Endothelial cell of umbilical vein (primary cell): ENCODE results near the gene TNN. TPM values are rescaled to one million over a fixed set of nuclear protein-coding genes. Genes with fewer than 3 reads are reported as not detected.
"Not testable (repeated sequence)": the region's sequence is repeated elsewhere in the genome, so short reads cannot be mapped to it uniquely, and the experiment has no call there.

Experiments
- BruUV-seq: library from RNA; stranded (reverse); fragments of 400-500 nt; replicated peaks from 2 replicates; lab custom pipeline; 2021; lab: Mats Ljungman, UMichigan
- CTCF ChIA-PET: fragments of 300-600, 350-600 bp; sonication (Branson Sonifier 250); formaldehyde crosslinking; loops from one replicate; lab custom pipeline; 2021; ENCODE audit warnings: antibody characterized with exemption, inconsistent platforms; lab: Charles Lee
- POLR2A ChIA-PET: fragments of 300-600, 350-600 bp; sonication (Branson Sonifier 250); formaldehyde crosslinking; loops from one replicate; lab custom pipeline; 2021; ENCODE audit warnings: antibody characterized with exemption, inconsistent platforms; lab: Charles Lee
- DNase-seq: peaks from one replicate; pipeline ENCODE4 v3.0.0-alpha.2; 2011; ENCODE audit warnings: low read depth, low spot score
- FAIRE-seq: peaks from 2 replicates; lab custom pipeline; 2011; peaks lifted over from hg19 to GRCh38; lab: Jason Lieb, UNC
- H2AFZ ChIP-seq: 2 replicates; pipeline ENCODE4 v1.6.0; 2012; ENCODE audit warnings: low read depth, low read length, control low read depth, inconsistent platforms
- H3K27ac ChIP-seq: 2 replicates; pipeline ENCODE4 v1.5.1; 2011; ENCODE audit warnings: low read depth, mild to moderate bottlenecking, control low read depth, low read length, moderate library complexity; ENCODE audit not compliant: insufficient read depth
- H3K27me3 ChIP-seq, 2 experiments: 2 replicates each; pipeline versions ENCODE4 v1.6.0 to v1.6.1; 2011; ENCODE audit warnings: low read length in 2 of 2, mixed read lengths in 1 of 2; ENCODE audit not compliant: control insufficient read depth in 2 of 2, insufficient read depth in 2 of 2
- H3K36me3 ChIP-seq, 2 experiments: 2 replicates in 1 of 2; 3 replicates in 1 of 2; pipeline ENCODE4 v1.5.1; 2011; ENCODE audit warnings: low read length in 2 of 2, mild to moderate bottlenecking in 1 of 2, moderate library complexity in 1 of 2; ENCODE audit not compliant: control insufficient read depth in 2 of 2, insufficient read depth in 2 of 2; ENCODE audit errors: extremely low read depth in 1 of 2
- H3K4me1 ChIP-seq: 3 replicates; pipeline ENCODE4 v1.5.1; 2011; ENCODE audit warnings: mild to moderate bottlenecking, low read length; ENCODE audit not compliant: control insufficient read depth, insufficient read depth; ENCODE audit errors: extremely low read depth
- H3K4me2 ChIP-seq: 2 replicates; pipeline ENCODE4 v1.6.1; 2011; ENCODE audit warnings: low read length, control low read depth, mixed read lengths; ENCODE audit not compliant: insufficient read depth
- H3K4me3 ChIP-seq, 3 experiments: fragments of 200-600 bp in 1 of 3; sonication (generic), shearing (Covaris generic) in 1 of 3; replicated peaks in 1 of 3; 2 replicates each; pipeline ENCODE4 v1.5.1; 2011 to 2016; ENCODE audit warnings: control low read depth in 3 of 3, low read length in 3 of 3, mild to moderate bottlenecking in 2 of 3, inconsistent platforms in 1 of 3, low read depth in 1 of 3, moderate library complexity in 1 of 3; ENCODE audit not compliant: insufficient read depth in 1 of 3
- H3K79me2 ChIP-seq: 2 replicates; pipeline ENCODE4 v1.6.0; 2012; ENCODE audit warnings: low read length, inconsistent platforms; ENCODE audit not compliant: control insufficient read depth, insufficient read depth
- H3K9ac ChIP-seq: replicated peaks from 2 replicates; pipeline ENCODE3; 2011; ENCODE audit warnings: low read length, control low read depth; ENCODE audit not compliant: insufficient read depth; ENCODE audit errors: extremely low read depth
- H3K9me1 ChIP-seq: replicated peaks from 3 replicates; pipeline ENCODE4 v1.6.0; 2011; ENCODE audit warnings: mild to moderate bottlenecking, low read length; ENCODE audit not compliant: control insufficient read depth, insufficient read depth; ENCODE audit errors: extremely low read depth
- H3K9me3 ChIP-seq: replicated peaks from 2 replicates; pipeline ENCODE4 v1.5.1; 2012; ENCODE audit warnings: low read length, inconsistent platforms; ENCODE audit not compliant: control insufficient read depth, insufficient read depth
- H4K20me1 ChIP-seq: replicated peaks from 2 replicates; pipeline ENCODE3; 2011; ENCODE audit warnings: mild to moderate bottlenecking, low read length; ENCODE audit not compliant: control insufficient read depth, insufficient read depth; ENCODE audit errors: extremely low read depth
- CTCF ChIP-seq, 2 donors: IDR thresholded peaks; 1 replicate in 1 of 2; 2 replicates in 1 of 2; pipeline ENCODE4 v1.5.1; 2011; ENCODE audit warnings: low read length in 2 of 2, mild to moderate bottlenecking in 2 of 2, moderate library complexity in 2 of 2, control low read depth in 1 of 2, inconsistent platforms in 1 of 2, low read depth in 1 of 2; ENCODE audit not compliant: insufficient read depth in 1 of 2; ENCODE audit errors: extremely low read depth in 1 of 2
- GATA2 ChIP-seq: IDR thresholded peaks from 2 replicates; pipeline ENCODE4 v1.7.0; 2011; ENCODE audit warnings: low read depth, mild to moderate bottlenecking, moderate library complexity, mixed read lengths, low read length; ENCODE audit not compliant: insufficient read length, insufficient read depth
- MYC ChIP-seq: IDR thresholded peaks from one replicate; pipeline ENCODE4 v1.6.1; 2011; ENCODE audit warnings: mild to moderate bottlenecking, low read depth, low read length
- POLR2AphosphoS5 ChIP-seq: IDR thresholded peaks from 2 replicates; pipeline ENCODE4 v1.6.1; 2012; ENCODE audit warnings: low read depth, mild to moderate bottlenecking, control low read depth, low read length, moderate library complexity; ENCODE audit not compliant: insufficient read depth
- dilution Hi-C: fragments of 300-500 bp; cut with MboI; formaldehyde crosslinking; loops from one replicate; pipeline ENCODE4 v1.15.0; 2019; ENCODE audit warnings: low sequenced_read_pairs; ENCODE audit not compliant: extremely low pct_ligation_motif_present
- intact Hi-C: fragments of 100-400 bp; cut with micrococcal nuclease; formaldehyde crosslinking; loops from one replicate; pipeline ENCODE4 v1.10.0; 2022
- polyA plus RNA-seq, 4 experiments: library from polyadenylated mRNA; depleted of rRNA in 3 of 4; stranded (reverse) in 3 of 4; unstranded in 1 of 4; fragments of >200 nt; gene quantifications; 2 replicates each; pipeline versions ENCODE4 v1.2.1 to v1.2.3, GENCODE V29; 2011 to 2012; ENCODE audit warnings: missing spikeins in 1 of 4
- total RNA-seq: library from RNA; stranded (reverse); gene quantifications from 2 replicates; pipeline ENCODE4 v1.2.3, GENCODE V29; 2021

Gene TNN
- total and polyA plus RNA-seq, 2 donors (not counting 3 experiments of a cell fraction or from before 2014, with no cell fraction given), result not detected

DNA sequence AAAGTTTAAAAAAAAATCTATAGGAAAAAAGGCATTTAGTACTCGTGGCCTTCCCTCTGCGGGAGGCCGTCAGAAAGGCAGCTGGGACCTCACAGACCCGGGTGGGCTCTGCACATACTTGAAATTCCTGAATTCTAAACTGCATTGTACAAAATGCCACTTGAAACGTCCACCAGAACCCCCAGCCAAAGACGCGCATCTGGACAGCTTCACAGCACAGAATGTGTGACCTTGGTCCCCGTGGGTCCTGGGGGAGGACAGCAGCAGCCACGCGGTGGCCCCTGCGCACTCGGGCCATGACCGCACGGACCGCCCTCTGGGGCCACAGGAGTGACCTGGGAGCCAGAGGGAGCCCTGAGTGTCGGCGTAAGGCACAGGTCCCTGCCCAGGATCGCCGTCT lies 23.8 kb upstream of the TNN start:
- DNase-seq, result no peak
- FAIRE-seq, result no peak
- no TSS peak for BruUV-seq
- Histone ChIP-seq H3K36me3 (no peaks in the 10 kb centered on the region), H3K4me1 (no peaks in the 10 kb centered on the region), H3K9ac (no peak overlapping the region), H3K79me2 (no peaks in the 10 kb centered on the region), H3K4me2 (no peak overlapping the region), H3K27me3 (no peaks in the 10 kb centered on the region), H4K20me1 (no peaks in the 10 kb centered on the region), H3K9me1 (no peaks in the 10 kb centered on the region), H3K4me3 (no peak overlapping the region), H2AFZ (no peak overlapping the region), H3K9me3 (no peaks in the 10 kb centered on the region), H3K27ac (no peak overlapping the region)
- intact Hi-C loops, result no loop called here
- POLR2A ChIA-PET, result no interaction called here
- dilution Hi-C loops, result no loop called here
- TF ChIP-seq MYC (no peak), CTCF (IDR thresholded peaks at IDR 0.05; ENCODE audit: extremely low read depth in 1 of 2, insufficient read depth in 1 of 2, low read depth in 1 of 2, low read length in 2 of 2) (no peak), POLR2AphosphoS5 (no peak), GATA2 (no peak)
- CTCF ChIA-PET, result no interaction called here

DNA sequence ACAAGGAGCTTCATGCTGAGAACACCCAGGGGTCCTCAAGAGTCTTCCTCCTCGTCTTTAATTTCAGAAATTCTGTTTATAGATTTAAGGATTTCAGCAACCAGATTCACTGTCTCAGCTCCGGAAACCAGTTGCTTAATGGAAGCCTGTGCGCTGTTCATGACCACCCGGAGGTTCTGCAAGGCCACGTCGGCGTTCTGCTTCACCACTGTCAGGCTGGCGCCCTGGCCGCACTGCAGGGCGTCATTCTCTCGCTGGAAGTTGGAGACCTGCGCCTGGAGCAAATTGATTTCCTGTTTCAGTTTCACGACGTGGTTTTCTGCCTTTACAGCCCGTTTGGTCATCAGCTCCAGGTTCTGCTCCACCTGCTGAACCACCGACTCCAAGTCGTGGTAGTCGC lies 23.0 kb upstream of the TNN start:
- intact Hi-C loops, H4K20me1 ChIP-seq, POLR2A ChIA-PET: not testable (repeated sequence)

More for the DNA sequence above, 23.0 kb upstream of the TNN start:
- H3K4me3 ChIP-seq, H3K4me1 ChIP-seq, BruUV-seq, H3K36me3 ChIP-seq, H3K9ac ChIP-seq, H3K79me2 ChIP-seq, H3K4me2 ChIP-seq, CTCF ChIA-PET, dilution Hi-C loops, FAIRE-seq, H2AFZ ChIP-seq, H3K9me3 ChIP-seq, DNase-seq, H3K9me1 ChIP-seq, H3K27me3 ChIP-seq, H3K27ac ChIP-seq: not testable (repeated sequence)
